Mucosa of descending colon (tissue), 3 donors: Measurements from ENCODE around the gene LAPTM4A. TPM values are rescaled to one million over a fixed set of nuclear protein-coding genes. Genes with fewer than 3 reads are reported as not detected.

Experiments used
- ATAC-seq: fragments of 200-7000 bp; cut with Tn5 transposase; one replicate; pipeline ENCODE4 v1.9.1; 2020; ENCODE audit warnings: mild to moderate bottlenecking, moderate library complexity
- DNase-seq, 3 donors: peaks; one replicate each; pipeline ENCODE4 v3.0.0-alpha.2; 2020
- H3K36me3 ChIP-seq: fragments of 200-600 bp; one replicate; pipeline ENCODE4 v1.8.0; 2021; ENCODE audit warnings: low read depth, mild to moderate bottlenecking
- H3K4me1 ChIP-seq: fragments of 200-600 bp; one replicate; pipeline ENCODE4 v1.8.0; 2021; ENCODE audit warnings: low read depth, mild to moderate bottlenecking
- H3K4me3 ChIP-seq: fragments of 200-600 bp; one replicate; pipeline ENCODE4 v1.8.0; 2021; ENCODE audit warnings: mild to moderate bottlenecking
- H3K9me3 ChIP-seq: fragments of 200-600 bp; one replicate; pipeline ENCODE4 v1.8.0; 2021; ENCODE audit warnings: mild to moderate bottlenecking
- CTCF ChIP-seq: fragments of 200-600 bp; IDR thresholded peaks from one replicate; pipeline ENCODE4 v1.8.0; 2022; ENCODE audit warnings: antibody characterized with exemption, mild to moderate bottlenecking
- intact Hi-C, 2 donors: fragments of 100-400 bp; cut with DNase I in 1 of 2; cut with micrococcal nuclease in 1 of 2; formaldehyde crosslinking; loops; one replicate each; pipeline versions ENCODE4 v1.11.0 to v1.11.1; 2022; cut with DNase I, micrococcal nuclease
- total RNA-seq, 3 donors: library from RNA; stranded (reverse); fragmentation: NEBNext Ultra II Directional in 2 of 3; extraction: Animal tissue kit (Norgen Biotek cat#: 25700) in 2 of 3; gene quantifications; one replicate each; pipeline versions ENCODE4 v1.2.1 to v1.2.4, GENCODE V29; 2021 to 2023
- donor health status: DM: no; HTN: no; CAD: no; lungs with moderate emphysema.
- donor health status: DM: no; HTN: no; CAD: no.
- donor health status: DM: no; HTN: yes; CAD: no.

The LAPTM4A gene
- total RNA-seq, 3 donors from 2014 or later = 160 to 210 (median 181) TPM

- intact Hi-C loops = loop anchor here in 1 of 2 donors (5.0 kb wide), 1 partner anchor 79 kb away; no protein-coding TSS in a partner anchor
These were observed 32.8 kb downstream of the LAPTM4A start for GRCh38 chr2:20018601-20019152.

GRCh38 chr2:20016346-20016745 lies 35.1 kb downstream of the LAPTM4A start:
- Histone ChIP-seq H3K36me3 (no peaks in the 10 kb centered on the region), H3K9me3 (peaks cover 5% of the 10 kb centered on the region), H3K4me3 (no peak overlapping the region), H3K4me1 (peaks cover 9% of the 10 kb centered on the region)
- DNase-seq (no peak), ATAC-seq (no peak)
- intact Hi-C loops = loop anchor here in 1 of 2 donors (5.0 kb wide), 1 partner anchor 81 kb away; no protein-coding TSS in a partner anchor
- TF ChIP-seq CTCF = no peak

More at GRCh38 chr2:20018601-20019152, 32.8 kb downstream of the LAPTM4A start:
- no peak for DNase-seq
- H3K4me1 ChIP-seq = no peaks in the 10 kb centered on the region
- TF ChIP-seq CTCF = no peak
- no peak for ATAC-seq
- no peaks in the 10 kb centered on the region for H3K36me3 ChIP-seq
- peaks cover 10% of the 10 kb centered on the region for H3K9me3 ChIP-seq
- no peak overlapping the region for H3K4me3 ChIP-seq

DNA sequence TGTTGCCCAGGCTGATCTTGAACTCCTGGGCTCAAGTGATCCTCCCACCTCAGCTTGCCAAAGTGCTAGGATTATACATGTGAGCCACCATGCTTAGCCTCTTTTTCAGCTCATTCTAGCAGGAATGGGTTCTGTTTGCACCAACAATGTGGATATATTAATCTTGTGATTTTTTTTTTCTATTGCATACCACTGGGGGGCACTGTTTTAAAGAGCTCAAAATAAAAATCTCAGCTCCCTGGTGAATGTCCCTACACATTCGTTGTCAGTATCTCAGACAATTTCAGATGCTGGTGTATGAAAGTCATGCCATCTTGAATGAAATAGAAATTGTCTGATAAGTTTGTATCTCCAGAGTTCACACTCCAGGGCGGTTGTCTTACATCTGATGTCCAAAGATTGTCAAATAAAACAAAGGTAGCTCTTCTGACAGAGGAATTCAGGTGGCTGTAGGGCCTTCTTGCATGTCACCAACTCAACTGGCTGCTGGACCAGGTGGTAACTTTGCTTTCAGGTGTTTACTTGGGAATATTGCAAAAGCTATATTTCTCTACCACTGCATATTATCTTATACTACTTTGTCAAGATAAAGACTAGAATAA lies 35.8 kb downstream of the LAPTM4A start:
- intact Hi-C loops = loop anchor here in 1 of 2 donors (5.0 kb wide), 1 partner anchor 82 kb away; no protein-coding TSS in a partner anchor
- H3K9me3 ChIP-seq = no peaks in the 10 kb centered on the region
- ATAC-seq (peak; percentile 59), DNase-seq (no peak)
- no peak for TF ChIP-seq CTCF
- peaks cover 9% of the 10 kb centered on the region for H3K4me1 ChIP-seq
- no peak overlapping the region for H3K4me3 ChIP-seq
- H3K36me3 ChIP-seq = no peaks in the 10 kb centered on the region

DNA sequence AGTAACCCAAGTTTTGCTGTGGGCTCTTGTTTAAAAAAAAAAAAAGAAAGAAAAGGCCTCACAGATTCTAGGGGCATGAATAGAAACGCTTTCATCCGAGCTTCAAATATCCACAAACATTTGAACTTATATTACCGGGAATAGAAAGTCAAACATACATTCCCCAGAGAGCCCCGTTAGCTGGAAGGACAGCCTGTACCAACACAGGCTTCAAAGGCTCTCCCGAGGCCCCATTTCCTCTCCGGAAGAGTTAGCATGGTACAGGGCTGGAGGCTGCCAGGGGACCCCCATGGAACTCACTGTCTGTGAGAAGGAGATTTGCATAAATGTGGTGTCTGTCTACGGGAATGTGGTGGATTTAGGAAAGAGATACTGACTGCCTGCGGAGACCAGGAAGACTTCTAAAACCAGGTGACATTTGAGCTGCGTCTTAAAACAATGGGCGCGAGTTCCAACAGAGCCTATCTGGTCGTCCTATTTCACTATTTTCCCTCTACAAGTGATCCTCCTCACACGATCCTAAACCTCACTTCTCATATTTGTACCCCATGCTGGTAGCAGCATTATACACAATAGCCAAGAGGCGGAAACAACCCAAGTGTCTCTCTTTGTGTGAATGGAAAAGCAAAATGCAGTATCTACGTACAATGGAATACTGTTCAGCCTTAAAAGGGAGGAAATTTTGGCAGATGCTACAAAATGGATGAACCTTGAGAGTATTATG lies 38.1 kb downstream of the LAPTM4A start:
- ATAC-seq (no peak), DNase-seq (no peak)
- no peaks in the 10 kb centered on the region for H3K9me3 ChIP-seq
- no peak for TF ChIP-seq CTCF
- no peak overlapping the region for H3K4me3 ChIP-seq
- no peaks in the 10 kb centered on the region for H3K36me3 ChIP-seq
- intact Hi-C loops = loop anchor here in 1 of 2 donors (5.0 kb wide), 2 partner anchors 94 to 359 kb away; no protein-coding TSS in a partner anchor
- peaks cover 9% of the 10 kb centered on the region for H3K4me1 ChIP-seq

GRCh38 chr2:20012282-20013125 lies 38.9 kb downstream of the LAPTM4A start, which contains the start of gene MATN3:
Gene MATN3, minus strand, starts transcription at chr2:20012668. Its CDS starts 37 bp downstream, at chr2:20012631.
- no peak within 1 kb of the TSS for H3K4me3 ChIP-seq
- DNase-seq (peak; percentile 46 to 63 (median 60)), ATAC-seq (peak; percentile 87)
- intact Hi-C loops = loop anchor here in 1 of 2 donors (5.0 kb wide), 2 partner anchors 95 to 360 kb away; no protein-coding TSS in a partner anchor
- no peaks in the 10 kb centered on the region for H3K9me3 ChIP-seq
- peaks cover 9% of the 10 kb centered on the region for H3K4me1 ChIP-seq
- no peaks in the 10 kb centered on the region for H3K36me3 ChIP-seq
- no peak for TF ChIP-seq CTCF
